Hematopoietic multipotent progenitor cell (in vitro differentiated cells): ENCODE data around the gene SGSH. TPM values are rescaled to one million over a fixed set of nuclear protein-coding genes. Genes with fewer than 3 reads are reported as not detected.

ENCODE experiments used
- DNase-seq, 3 donors: peaks; one replicate each; pipeline ENCODE4 v3.0.0-alpha.2; 2011 to 2015; ENCODE audit warnings: low read depth in 2 of 3, low spot score in 2 of 3
- total RNA-seq: library from RNA; depleted of rRNA; stranded (reverse); fragments of >200 nt; gene quantifications from one replicate; pipeline ENCODE4 v1.2.3, GENCODE V29; 2012

SGSH gene
- total RNA-seq, 1 donor = 0.81 TPM

DNA sequence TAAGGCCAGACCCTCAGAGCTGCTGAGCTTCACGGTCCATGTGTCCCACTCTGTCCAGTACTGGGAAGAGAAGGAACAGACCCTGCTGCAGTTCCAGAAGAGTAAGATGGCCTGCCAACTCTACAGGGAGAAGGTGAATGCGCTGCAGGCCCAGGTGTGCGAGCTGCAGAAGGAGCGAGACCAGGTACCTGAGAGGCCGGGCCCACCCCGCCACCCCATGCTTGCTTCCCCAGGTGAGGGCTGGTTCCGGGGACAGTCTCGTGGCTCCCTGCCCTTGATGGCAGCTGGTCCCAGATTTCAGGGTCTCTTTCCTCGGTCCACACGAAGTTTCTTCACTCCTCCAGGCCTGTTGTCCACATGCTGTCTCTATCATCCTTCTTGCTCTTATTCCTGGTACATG lies 29.4 kb downstream of the SGSH start:
- no peak for DNase-seq

DNA sequence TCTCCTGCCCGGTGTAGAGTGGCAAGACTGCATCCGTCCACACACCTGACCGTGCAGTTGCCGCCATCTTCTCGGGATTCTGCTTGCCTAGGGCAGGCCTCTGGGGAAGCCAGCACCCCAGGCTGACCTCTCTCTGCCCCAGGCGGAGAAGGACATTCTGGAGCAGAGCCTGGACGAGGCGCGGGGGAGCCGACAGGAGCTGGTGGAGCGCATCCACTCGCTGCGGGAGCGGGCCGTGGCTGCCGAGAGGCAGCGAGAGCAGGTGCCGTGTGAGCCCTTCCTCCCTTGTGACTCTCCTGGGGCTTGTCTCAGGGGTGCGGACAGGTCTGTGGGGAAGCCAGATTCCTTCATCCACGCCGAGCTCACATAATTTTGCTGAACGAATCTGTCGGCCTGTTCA lies 30.5 kb downstream of the SGSH start:
- no peak for DNase-seq

DNA sequence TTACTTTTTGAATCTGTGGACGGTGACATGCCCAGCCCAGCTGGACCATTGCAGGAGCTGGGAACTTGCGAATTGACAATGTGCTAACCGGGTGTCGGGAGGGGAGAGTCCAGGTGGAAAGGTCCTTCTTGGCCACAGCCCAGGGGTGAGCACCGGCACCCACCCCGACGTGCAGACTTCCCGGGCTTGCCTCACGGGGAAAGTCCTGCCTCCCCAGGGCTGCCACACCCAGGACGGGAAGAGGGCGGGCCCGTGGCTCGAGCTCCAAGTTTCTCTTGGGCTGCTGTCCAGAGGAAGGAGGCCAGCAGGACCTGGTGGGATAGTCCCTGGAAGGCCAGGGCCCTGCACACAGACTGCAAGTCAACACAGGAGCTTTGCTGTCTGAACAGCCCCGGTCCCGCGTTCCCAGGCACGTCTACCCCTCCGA lies 32.6 kb downstream of the SGSH start:
- DNase-seq = no peak

- DNase-seq = no peak
These were observed 33.0 kb downstream of the SGSH start for GRCh38 chr17:80187090-80187489.

DNA sequence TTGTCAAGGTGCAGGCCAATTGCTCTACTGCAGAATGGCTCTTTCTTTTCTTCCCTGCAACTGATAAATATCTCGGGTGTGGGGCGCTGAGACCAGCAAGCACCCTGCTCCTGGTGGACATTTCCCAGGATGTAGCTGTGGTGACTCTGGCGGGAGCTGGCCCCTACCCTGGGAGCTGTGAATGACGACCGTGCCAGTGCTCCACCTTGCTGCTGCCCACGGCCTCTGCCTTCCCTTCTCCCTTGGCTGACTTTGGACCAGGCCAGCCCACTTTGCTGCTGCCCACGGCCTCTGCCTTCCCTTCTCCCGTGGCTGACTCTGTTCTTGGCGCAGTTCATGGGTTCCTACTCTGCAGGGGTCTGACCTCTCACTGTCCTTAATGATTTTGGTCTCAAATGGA lies 34.2 kb downstream of the SGSH start:
- DNase-seq = no peak

DNA sequence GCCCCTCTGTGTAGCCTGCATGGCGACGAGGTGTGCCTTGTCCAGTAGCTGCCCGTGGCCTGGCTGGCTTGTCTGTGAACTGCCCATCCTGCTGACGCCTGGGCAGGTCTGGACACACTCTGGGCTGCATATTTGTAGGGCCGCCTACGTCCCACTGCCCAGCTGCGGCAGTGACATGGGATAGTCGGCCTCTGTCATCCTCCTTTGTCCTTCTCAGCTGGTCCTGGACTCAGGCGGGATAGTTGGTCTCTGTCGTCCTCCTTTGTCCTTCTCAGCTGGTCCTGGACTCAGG lies 35.8 kb downstream of the SGSH start:
- DNase-seq = no peak

- no peak for DNase-seq
These were observed 36.3 kb downstream of the SGSH start for GRCh38 chr17:80183581-80184422.

DNA sequence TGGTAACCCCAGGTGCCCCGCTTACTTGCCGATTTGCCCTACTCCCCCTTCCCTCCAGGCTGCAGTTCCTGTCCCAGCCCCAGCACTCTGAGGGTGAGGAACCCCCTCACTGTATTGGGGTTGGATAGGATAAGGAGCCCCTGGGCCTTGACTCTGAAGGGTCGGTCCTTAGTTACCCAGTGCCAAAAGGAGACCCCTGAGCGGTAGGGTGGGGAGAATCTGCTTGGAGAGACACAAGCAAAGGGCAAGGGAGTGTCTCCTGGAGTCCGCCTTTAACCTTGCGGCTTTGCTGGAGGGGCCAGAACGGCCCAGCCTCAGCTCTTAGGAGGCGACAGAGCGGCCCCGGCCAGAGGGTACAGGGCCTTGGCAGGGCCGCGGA lies 37.3 kb downstream of the SGSH start:
- DNase-seq = no peak

- no peak for DNase-seq
These were observed 37.9 kb downstream of the SGSH start for GRCh38 chr17:80182118-80182844.

DNA sequence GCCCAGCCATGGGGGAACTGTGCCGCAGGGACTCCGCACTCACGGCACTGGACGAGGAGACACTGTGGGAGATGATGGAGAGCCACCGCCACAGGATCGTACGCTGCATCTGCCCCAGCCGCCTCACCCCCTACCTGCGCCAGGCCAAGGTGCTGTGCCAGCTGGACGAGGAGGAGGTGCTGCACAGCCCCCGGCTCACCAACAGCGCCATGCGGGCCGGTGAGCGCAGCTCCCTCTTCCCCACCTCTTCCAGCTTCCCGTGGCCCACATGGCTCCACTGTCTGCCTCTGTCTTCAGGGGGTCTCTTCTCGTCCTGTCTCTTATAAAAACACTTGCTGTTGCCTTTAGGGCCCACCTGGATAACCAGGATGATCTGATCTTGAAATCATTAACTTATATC lies 38.7 kb downstream of the SGSH start:
- no peak for DNase-seq

GRCh38 chr17:80180192-80180591 lies 39.9 kb downstream of the SGSH start:
- DNase-seq = no peak

- DNase-seq = no peak
These were observed 42.0 kb downstream of the SGSH start for GRCh38 chr17:80177986-80178595.

GRCh38 chr17:80176757-80177156 lies 43.4 kb downstream of the SGSH start:
- no peak for DNase-seq

- no peak for DNase-seq
These were observed 46.2 kb downstream of the SGSH start for GRCh38 chr17:80173916-80174315.

DNA sequence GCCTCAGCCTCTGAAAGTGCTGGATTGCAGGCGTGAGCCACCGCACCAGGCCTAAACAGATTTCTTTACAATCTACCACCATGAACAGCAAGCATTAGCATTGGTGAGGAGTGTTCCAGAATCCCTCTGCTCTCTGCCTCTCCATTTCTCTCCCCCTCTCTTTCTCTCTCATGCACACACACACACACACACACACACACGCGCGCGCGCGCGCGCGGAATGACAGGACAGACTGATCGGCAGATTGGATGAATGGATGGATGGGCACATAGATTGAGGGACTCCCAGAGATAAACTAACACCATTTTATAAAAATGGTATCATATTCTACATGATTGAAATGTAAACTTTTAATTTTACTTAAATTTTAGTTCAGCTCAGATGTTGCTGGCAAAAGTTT lies 47.0 kb downstream of the SGSH start:
- no peak for DNase-seq

DNA sequence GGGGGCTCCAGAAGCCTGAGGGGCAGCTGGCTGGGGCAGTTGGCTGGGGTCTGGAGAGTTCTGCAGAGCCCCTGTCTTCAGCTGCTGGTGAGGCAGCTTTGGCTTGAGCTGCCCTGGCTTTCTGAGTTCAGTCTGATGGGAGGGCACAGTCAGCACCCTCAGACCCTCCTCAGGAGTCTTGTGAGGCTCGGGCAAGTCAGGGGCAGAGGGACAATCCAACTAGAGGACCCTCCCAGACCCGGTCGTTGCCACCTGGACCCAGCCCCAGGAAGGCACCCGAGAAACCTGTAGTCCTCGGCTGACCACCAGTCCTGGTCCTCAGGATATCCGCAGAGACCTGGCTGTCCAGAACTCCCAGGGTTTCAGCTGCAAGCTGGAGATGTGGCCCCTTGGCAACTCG lies 48.5 kb downstream of the SGSH start:
- no peak for DNase-seq

- DNase-seq = no peak
These were observed 50.2 kb downstream of the SGSH start, which contains the start of gene CARD14 for GRCh38 chr17:80169784-80170500. TSS of gene CARD14 (plus strand) at chr17:80170030. CDS start at chr17:80181439, 11,409 bp downstream.

DNA sequence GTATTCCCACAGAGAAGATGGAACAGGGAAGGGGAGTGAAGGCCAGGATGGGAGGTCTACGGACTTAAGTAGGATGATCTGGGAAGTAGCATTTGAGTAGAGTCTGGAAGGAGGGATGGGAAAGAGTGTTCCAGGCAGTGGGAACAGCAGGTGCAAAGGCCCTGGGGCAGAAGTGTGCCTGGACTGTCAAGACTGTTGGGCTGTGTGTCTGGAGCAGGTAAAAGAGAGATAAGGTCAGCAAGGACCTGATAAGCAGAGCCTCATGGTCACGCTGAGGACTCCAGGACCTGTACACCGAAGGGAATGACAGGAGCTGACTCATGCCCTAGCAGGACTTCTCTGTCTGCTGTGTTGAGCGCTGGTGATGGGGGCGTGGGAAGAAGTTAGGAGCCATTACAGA lies 51.0 kb downstream of the SGSH start:
- no peak for DNase-seq

- DNase-seq = no peak
These were observed 51.8 kb downstream of the SGSH start for GRCh38 chr17:80168371-80168770.

- no peak for DNase-seq
These were observed 53.7 kb downstream of the SGSH start for GRCh38 chr17:80166446-80166845.

DNA sequence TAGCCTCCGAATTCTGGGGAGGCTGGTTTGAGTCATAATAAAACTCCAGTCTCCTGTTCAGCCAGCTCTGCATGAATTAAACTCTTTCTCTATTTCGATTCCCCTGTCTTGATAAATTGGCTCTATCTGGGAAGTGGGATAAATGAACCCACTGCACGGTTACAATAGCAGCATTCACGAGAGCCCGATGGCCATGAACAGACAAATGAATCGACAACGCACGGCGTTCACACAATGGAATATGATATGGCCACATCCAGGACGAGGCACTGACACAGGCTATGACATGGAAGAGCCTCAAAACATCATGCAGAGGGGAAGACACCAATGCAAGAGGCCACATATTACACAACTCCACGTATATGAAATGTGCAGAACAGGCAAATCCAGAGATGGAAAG lies 55.9 kb downstream of the SGSH start:
- no peak for DNase-seq
